Activated CD8-positive, alpha-beta memory T cell treated with anti-CD3 and anti-CD28 coated beads, Interleukin-2, amount 50 U/mL, for 24 hours (primary cell): ENCODE results near the gene COL28A1.
"Not testable (repeated sequence)": the region's sequence is repeated elsewhere in the genome, so short reads cannot be mapped to it uniquely, and the experiment has no call there.

Experiments
- DNase-seq: peaks from one replicate; pipeline ENCODE4 v3.0.0-alpha.2; 2020; ENCODE audit errors: extremely low read depth

Gene COL28A1

DNA sequence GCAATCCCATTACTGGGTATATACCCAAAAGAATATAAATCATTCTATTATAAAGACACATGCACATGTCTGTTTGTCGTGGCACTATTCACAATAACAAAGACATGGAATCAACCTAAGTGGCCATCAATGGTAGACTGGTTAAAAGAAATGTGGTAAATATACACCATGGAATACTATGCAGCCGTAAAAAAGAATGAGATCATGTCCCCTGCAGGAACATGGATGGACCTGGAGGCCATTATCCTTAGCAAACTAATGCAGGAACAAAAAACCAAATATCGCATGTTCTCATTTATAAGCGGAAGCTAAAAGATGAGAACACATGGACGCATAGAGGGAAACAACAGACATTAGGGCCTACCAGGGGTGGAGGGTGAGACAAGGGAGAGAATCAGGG, 25.9 kb upstream of the COL28A1 start:
- not testable (repeated sequence) for DNase-seq

- DNase-seq, result no peak
These were observed 21.6 kb upstream of the COL28A1 start for GRCh38 chr7:7557252-7557651.

GRCh38 chr7:7556852-7557251, 21.2 kb upstream of the COL28A1 start:
- DNase-seq, result no peak

DNA sequence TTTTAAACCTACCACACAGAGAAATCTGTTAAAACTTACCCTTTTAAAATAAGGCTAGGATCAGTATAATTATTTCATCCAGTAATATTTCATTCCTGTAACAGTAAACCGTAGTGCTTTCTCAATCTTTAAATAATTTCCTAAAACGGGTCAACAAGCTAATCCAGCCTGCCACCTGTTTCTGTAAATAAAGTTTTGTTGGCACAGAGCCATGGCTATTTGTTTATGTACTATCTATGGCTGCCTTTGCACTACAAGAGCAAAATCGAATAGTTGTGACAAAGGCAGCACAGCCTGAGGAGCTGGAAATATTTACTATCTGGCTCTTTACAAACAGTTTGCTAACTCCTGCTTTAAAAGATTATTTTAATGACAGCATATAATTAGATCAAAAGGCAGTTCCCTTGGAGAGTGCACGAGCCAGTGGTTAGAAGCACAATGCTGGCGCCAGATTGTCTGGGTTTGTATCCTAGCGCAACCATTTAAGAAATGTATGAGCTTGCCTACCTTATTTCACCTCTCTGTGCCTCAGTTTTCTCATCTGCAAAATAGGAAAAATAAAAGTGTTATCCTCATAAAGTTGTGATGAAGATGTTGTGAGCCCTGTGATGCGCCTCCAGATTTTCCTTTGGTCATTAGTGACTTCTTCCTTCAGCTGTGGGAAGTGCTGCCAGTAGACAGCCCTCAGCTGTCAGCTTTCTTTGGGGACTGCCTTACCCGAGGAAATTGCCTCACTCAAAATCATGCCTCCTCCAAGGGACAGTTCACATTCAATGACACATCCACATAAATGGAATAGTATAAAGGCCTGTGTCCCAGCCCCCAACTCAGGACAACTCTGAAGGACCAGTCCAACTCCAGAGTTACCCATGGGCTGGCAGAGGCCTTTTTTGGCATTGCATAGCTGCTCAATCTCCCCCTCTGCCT, 19.2 kb upstream of the COL28A1 start:
- DNase-seq, result no peak

DNA sequence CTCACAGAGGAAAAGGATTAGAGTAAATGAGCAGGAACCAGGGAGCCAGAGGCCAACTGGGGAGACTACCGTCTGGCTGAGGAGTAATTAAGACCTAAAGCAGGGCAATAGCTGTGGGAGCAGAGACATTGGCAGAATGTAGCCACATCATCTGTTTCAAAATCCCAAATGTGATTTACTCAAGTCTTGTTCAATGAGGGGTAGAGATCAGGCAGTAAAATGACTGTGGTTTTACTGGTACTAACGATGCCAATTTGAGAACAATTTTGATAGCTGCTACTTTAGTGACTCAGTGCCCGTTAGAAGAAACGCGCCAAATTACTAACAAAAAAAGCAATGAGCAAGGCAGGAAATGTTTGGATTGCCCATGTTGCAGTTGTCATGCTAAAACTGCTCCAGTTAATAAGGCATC, 18.4 kb upstream of the COL28A1 start:
- no peak for DNase-seq

DNA sequence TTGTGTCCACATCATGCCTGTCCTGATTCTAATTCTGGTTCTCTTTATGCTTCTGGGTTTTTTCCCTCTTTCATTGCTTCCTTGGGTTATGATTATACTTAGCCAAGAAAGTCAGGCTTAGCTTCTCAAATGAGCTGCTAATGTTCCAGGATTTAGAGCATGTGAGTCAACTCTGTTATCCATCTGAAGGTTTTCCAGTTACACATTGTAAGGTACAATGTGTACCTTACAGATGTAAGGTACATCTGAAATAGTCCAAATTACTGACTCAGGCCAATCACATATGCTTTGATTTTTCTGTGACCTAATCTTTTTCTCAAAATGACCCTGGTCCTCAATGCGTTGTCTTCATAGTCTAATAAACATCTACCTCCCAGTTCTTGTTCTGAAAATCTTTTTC, 17.7 kb upstream of the COL28A1 start:
- DNase-seq, result no peak

GRCh38 chr7:7552199-7552598, 16.5 kb upstream of the COL28A1 start:
- no peak for DNase-seq

- no peak for DNase-seq
These were observed 15.0 kb upstream of the COL28A1 start for GRCh38 chr7:7550663-7551062.

DNA sequence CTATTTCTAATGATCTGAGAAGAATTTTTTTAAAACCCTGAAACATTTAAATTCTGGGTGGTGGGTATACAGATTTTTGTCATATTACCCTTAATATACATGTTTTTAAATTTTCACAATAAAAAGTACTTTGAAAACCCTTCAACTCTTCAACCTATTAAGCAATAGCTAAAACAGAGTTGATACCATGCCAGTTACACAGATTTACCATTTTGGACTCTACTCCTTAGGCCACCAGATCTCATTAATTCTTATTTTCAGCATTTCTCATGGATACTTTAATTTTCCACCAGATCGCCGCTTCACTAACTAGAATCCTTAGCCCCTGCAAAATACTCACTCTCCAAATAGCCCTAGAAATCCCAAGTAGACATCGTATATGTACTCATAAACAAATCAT, 12.7 kb upstream of the COL28A1 start:
- DNase-seq, result no peak

- DNase-seq, result no peak
These were observed 6.7 kb upstream of the COL28A1 start for GRCh38 chr7:7542251-7542835.

- DNase-seq, result no peak
These were observed 4.0 kb upstream of the COL28A1 start for GRCh38 chr7:7539711-7540110.

DNA sequence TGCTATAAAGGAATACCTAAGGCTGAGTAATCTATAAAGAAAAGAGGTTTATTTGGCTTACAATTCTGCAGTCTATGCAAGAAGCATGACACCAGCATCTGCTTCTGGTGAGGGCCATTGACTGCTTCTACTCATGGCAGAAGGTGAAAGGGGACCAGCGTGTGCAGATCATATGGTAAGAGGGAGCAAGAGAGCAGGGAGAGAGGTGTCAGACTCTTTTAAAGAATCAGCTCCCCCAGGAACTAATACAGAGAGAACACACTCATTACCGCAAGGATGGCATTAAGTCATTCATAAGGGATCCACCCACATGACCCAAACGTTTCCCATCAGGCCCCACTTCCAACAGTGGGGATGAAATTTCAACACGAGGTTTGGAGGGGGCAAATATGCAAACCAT, 3.5 kb upstream of the COL28A1 start:
- no peak for DNase-seq

GRCh38 chr7:7537711-7538110, 2.0 kb upstream of the COL28A1 start:
- no peak for DNase-seq

DNA sequence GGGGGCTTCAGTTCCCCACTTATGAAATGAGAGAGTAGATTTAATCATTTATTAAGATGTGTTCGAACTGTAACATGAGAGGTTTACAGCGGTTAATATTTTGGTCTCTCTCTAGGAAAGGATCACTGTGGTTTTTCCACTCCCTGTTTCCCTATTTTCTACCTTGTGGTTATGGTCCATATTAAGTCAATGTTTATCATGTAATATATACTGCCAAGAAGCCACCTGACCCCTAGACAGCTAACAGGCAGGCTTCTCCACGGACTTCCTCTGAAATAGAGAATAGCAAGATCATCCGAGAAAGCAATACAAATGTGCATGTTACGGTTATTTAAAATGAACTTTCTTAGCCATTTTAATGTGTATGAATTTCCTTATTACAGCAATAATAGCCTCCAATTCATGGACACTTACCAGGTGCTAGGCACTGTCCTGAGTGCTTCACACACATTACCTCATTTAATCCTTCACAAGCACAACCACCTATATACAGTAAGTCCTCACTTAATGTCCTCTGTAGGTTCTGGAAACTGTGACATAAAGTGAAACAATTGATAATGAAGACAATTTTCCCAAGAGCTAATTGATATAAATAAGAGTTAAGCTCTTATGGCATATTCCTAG, 835 bp upstream of the COL28A1 start:
- DNase-seq, result no peak

DNA sequence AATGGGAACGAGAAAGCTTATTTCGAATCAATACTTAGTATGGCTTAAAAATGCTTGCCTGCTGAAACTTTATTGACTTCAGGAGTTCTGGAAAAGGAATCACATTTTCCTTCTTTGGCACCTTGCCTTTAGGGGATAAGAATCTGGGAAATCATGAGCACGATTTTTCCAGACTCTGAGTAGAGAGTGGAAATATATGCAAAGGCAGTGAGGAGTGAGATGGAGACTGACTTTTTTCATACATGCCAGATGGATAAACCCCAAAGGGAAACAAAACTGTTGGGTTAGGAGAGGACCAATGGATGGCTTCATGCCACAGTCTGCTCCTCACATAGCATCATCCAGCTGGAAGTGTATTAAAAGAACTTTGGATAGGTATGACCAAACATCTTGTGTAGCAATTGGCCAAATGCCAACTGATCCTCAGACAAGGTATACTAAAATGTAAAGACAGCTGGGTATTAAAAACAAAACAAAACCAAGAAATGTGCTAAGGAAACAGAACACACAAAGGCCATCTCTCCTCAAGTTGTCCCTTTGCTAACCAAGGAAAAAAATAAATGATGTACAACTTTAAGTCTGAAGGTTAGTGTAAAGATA, 1.7 kb downstream of the COL28A1 start:
- DNase-seq, result no peak

DNA sequence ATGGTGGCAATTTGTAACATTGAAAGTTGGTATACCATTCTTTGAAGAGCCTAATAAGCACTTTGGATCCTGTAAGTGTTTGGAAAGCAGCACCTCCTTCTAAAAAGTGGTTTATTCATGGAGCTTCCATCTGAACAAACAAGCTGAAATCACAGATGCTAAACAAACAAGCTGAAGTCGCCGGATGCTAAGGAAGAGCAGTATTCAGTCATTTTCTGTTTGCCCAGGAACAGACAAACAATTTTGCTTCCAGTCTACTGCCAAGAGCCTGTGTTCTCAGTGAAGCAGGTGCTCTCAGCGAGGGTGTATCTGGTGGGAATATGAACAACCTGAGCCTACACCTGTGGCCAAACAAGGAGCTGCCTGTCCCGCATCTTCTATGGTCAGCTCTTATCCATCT, 6.3 kb downstream of the COL28A1 start:
- DNase-seq, result no peak

GRCh38 chr7:7527047-7527446, 8.6 kb downstream of the COL28A1 start:
- DNase-seq, result no peak

- no peak for DNase-seq
These were observed 9.7 kb downstream of the COL28A1 start for GRCh38 chr7:7526006-7526405.

GRCh38 chr7:7524121-7524520, 11.6 kb downstream of the COL28A1 start:
- no peak for DNase-seq

GRCh38 chr7:7522421-7522820, 13.3 kb downstream of the COL28A1 start:
- no peak for DNase-seq

GRCh38 chr7:7521259-7521658, 14.4 kb downstream of the COL28A1 start:
- DNase-seq, result no peak

GRCh38 chr7:7519528-7519927, 16.1 kb downstream of the COL28A1 start:
- DNase-seq, result no peak

DNA sequence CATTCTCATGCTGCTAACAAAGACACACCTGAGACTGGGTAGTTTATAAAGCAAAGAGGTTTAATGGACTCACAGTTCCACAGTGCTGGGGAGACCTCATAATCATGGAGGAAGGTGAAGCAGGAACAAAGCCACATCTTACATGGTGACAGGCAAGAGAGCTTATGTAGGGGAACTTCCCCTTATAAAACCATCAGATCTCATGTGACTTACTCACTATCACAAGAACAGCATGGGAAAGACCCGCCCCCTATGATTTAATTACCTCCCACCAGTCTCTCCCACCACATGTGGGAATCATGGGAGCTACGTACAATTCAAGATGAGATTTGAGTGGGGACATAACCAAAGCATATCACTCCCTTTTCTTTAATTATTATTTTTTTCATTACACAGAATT, 16.6 kb downstream of the COL28A1 start:
- DNase-seq, result no peak
